Lung (tissue), 12 donors: ENCODE measurements around the gene CERK. TPM values are rescaled to one million over a fixed set of nuclear protein-coding genes. Genes with fewer than 3 reads are reported as not detected.
"Not testable (repeated sequence)": the region's sequence is repeated elsewhere in the genome, so short reads cannot be mapped to it uniquely, and the experiment has no call there.

Experiments used
- ATAC-seq: fragments of 200-7000 bp; cut with Tn5 transposase; one replicate; pipeline ENCODE4 v1.9.1; 2020; ENCODE audit warnings: moderate number of reproducible peaks; ENCODE audit not compliant: insufficient read depth, low FRiP score
- DNase-seq, 3 donors: peaks; one replicate each; pipeline ENCODE4 v3.0.0-alpha.2; 2013 to 2017
- H3K27ac ChIP-seq, 2 donors: one replicate each; pipeline ENCODE4 v1.5.1; 2013; ENCODE audit warnings: mild to moderate bottlenecking in 2 of 2, moderate library complexity in 2 of 2, control low read depth in 1 of 2, inconsistent platforms in 1 of 2, low read depth in 1 of 2, low read length in 1 of 2
- H3K27me3 ChIP-seq, 3 donors: one replicate each; pipeline ENCODE4 v1.5.1; 2013; ENCODE audit warnings: low read length in 2 of 3; ENCODE audit not compliant: control insufficient read depth in 3 of 3, insufficient read depth in 3 of 3
- H3K36me3 ChIP-seq, 4 donors: one replicate each; pipeline ENCODE4 v1.5.1; 2013; ENCODE audit warnings: low read length in 4 of 4, mild to moderate bottlenecking in 1 of 4, moderate library complexity in 1 of 4; ENCODE audit not compliant: control insufficient read depth in 4 of 4, insufficient read depth in 4 of 4
- H3K4me1 ChIP-seq, 5 donors: one replicate each; pipeline ENCODE4 v1.5.1; 2013; ENCODE audit warnings: low read length in 5 of 5, mild to moderate bottlenecking in 2 of 5, moderate library complexity in 1 of 5; ENCODE audit not compliant: control insufficient read depth in 5 of 5, insufficient read depth in 5 of 5
- H3K4me3 ChIP-seq: one replicate; pipeline ENCODE4 v1.5.1; 2013; ENCODE audit warnings: mild to moderate bottlenecking, control low read depth, moderate library complexity
- H3K9ac ChIP-seq, 2 donors: one replicate each; pipeline ENCODE4 v1.5.1; 2013; ENCODE audit warnings: low read length in 2 of 2, control low read depth in 1 of 2; ENCODE audit not compliant: insufficient read depth in 1 of 2
- H3K9me3 ChIP-seq, 4 donors: one replicate each; pipeline ENCODE4 v1.5.1; 2013; ENCODE audit warnings: low read length in 3 of 4, mild to moderate bottlenecking in 1 of 4, moderate library complexity in 1 of 4; ENCODE audit not compliant: control insufficient read depth in 4 of 4, insufficient read depth in 3 of 4
- WGBS, 2 donors: extraction: QIAGEN DNeasy Blood & Tissue Kit; methylation state at CpG; one replicate each; pipeline ENCODE4 v1.1.7; 2013; 5-methylcytosine and 5-hydroxymethylcytosine counted together
- polyA plus RNA-seq, 2 donors: library from polyadenylated mRNA; stranded (reverse); fragments of 200-250 nt; gene quantifications; one replicate each; pipeline ENCODE4 v1.2.1, GENCODE V29; 2013
- total RNA-seq, 2 donors: library from RNA; depleted of rRNA in 1 of 2; stranded (reverse); fragments of >200 nt in 1 of 2; gene quantifications; one replicate each; pipeline ENCODE4 v1.2.1, GENCODE V29; 2014 to 2021
- TF ChIP-seq, protein P1 (sequence below): IDR thresholded peaks from 2 replicates; pipeline ENCODE4 v1.5.1; 2012; ENCODE audit warnings: mild to moderate bottlenecking; ENCODE audit errors: control extremely low read depth, extremely low read depth
- donor health status: control.
- donor health status: control.
- donor health status: Bipolar disorder and iron deficiency.
- donor health status: healthy.
- donor health status: DM: yes; HTN: yes; CAD: no.

Gene CERK
- total and polyA plus RNA-seq, 4 donors: 12.1 to 36.2 (median 31.7) TPM

- no peak for DNase-seq
Observed at GRCh38 chr22:46635756-46636155, 102.3 kb downstream of the CERK start.

DNA sequence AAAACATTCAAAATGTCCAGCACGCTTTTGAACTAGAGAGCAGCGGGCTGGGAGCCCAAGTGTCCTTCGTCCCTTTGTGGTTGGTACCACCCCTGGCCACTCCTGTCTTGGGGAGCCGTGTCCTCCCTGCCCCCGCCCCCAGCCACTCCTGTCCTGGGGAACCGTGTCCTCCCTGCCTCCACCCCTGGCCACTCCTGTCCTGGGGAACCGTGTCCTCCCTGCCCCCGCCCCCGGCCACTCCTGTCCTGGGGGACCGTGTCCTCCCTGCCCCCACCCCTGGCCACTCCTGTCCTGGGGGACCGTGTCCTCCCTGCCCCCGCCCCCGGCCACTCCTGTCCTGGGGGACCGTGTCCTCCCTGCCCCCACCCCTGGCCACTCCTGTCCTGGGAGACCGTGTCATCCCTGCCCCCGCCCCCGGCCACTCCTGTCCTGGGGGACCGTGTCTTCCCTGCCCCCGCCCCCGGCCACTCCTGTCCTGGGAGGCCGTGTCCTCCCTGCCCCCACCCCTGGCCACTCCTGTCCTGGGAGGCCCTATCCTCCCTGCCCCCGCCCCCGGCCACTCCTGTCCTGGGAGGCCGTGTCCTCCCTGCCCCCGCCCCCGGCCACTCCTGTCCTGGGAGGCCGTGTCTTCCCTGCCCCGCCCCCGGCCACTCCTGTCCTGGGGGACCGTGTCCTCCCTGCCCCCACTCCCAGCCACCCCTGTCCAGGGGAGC is 102.9 kb downstream of the CERK start:
- ATAC-seq, H3K27ac ChIP-seq: not testable (repeated sequence)
- 46 to 69% methylated on average over 24 to 30 of the region's 30 CpGs for WGBS, 2 donors

More at GRCh38 chr22:46635756-46636155, 102.3 kb downstream of the CERK start:
- Histone ChIP-seq H3K27ac (no peak overlapping the region), H3K4me1 (peaks cover 7 to 14% (median 11%) of the 10 kb centered on the region in 5 donors), H3K9ac (no peak overlapping the region), H3K4me3 (no peak overlapping the region), H3K9me3 (peaks cover 0 to 3% (median 0%) of the 10 kb centered on the region in 4 donors), H3K27me3 (no peaks in the 10 kb centered on the region), H3K36me3 (peaks cover 0 to 12% (median 2%) of the 10 kb centered on the region in 4 donors)
- TF ChIP-seq, protein P1, sequence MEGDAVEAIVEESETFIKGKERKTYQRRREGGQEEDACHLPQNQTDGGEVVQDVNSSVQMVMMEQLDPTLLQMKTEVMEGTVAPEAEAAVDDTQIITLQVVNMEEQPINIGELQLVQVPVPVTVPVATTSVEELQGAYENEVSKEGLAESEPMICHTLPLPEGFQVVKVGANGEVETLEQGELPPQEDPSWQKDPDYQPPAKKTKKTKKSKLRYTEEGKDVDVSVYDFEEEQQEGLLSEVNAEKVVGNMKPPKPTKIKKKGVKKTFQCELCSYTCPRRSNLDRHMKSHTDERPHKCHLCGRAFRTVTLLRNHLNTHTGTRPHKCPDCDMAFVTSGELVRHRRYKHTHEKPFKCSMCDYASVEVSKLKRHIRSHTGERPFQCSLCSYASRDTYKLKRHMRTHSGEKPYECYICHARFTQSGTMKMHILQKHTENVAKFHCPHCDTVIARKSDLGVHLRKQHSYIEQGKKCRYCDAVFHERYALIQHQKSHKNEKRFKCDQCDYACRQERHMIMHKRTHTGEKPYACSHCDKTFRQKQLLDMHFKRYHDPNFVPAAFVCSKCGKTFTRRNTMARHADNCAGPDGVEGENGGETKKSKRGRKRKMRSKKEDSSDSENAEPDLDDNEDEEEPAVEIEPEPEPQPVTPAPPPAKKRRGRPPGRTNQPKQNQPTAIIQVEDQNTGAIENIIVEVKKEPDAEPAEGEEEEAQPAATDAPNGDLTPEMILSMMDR: no peak
- ATAC-seq: no peak
- 71 to 86% methylated on average over 10 to 11 of the region's 11 CpGs for WGBS, 2 donors

More for the DNA sequence above, 102.9 kb downstream of the CERK start:
- Histone ChIP-seq H3K36me3 (peaks cover 0 to 14% (median 2%) of the 10 kb centered on the region in 4 donors), H3K4me1 (peaks cover 4 to 14% (median 7%) of the 10 kb centered on the region in 5 donors)
- not testable (repeated sequence) for H3K27me3 ChIP-seq, DNase-seq, H3K9me3 ChIP-seq, H3K9ac ChIP-seq, H3K4me3 ChIP-seq

Other genes starting within 250 kb of the CERK start
- gene CELSR1, start 200.6 kb downstream of the CERK start, total RNA-seq: 10 to 100 TPM; 36.1 to 65.9 TPM
- gene CELSR1, start 200.6 kb downstream of the CERK start, polyA plus RNA-seq: 10 to 100 TPM; 14.0 to 29.3 TPM
- 10 to 100 TPM; 18.0 to 67.7 TPM for gene GRAMD4, start 117.9 kb downstream of the CERK start, total RNA-seq
- 10 to 100 TPM; 16.3 to 24.4 TPM for gene GRAMD4, start 117.9 kb downstream of the CERK start, polyA plus RNA-seq
- 10 to 100 TPM; 20.3 to 38.4 TPM for gene TBC1D22A, start 24.4 kb upstream of the CERK start, total RNA-seq
- 10 to 100 TPM; 20.2 to 21.6 TPM for gene TBC1D22A, start 24.4 kb upstream of the CERK start, polyA plus RNA-seq